GM12875 (cell line): Measurements from ENCODE around the gene SLC23A1.

Source experiments
- H3K4me3 ChIP-seq: one replicate; pipeline ENCODE4 v1.5.1; 2011; ENCODE audit warnings: low read depth, low read length, control low read depth
- TF ChIP-seq, protein P1 (sequence below): IDR thresholded peaks from 2 replicates; pipeline ENCODE4 v1.5.1; 2011; ENCODE audit warnings: low read depth, mild to moderate bottlenecking, control low read depth, inconsistent platforms, low read length, moderate library complexity, borderline replicate concordance; ENCODE audit not compliant: insufficient read depth

SLC23A1 gene

DNA sequence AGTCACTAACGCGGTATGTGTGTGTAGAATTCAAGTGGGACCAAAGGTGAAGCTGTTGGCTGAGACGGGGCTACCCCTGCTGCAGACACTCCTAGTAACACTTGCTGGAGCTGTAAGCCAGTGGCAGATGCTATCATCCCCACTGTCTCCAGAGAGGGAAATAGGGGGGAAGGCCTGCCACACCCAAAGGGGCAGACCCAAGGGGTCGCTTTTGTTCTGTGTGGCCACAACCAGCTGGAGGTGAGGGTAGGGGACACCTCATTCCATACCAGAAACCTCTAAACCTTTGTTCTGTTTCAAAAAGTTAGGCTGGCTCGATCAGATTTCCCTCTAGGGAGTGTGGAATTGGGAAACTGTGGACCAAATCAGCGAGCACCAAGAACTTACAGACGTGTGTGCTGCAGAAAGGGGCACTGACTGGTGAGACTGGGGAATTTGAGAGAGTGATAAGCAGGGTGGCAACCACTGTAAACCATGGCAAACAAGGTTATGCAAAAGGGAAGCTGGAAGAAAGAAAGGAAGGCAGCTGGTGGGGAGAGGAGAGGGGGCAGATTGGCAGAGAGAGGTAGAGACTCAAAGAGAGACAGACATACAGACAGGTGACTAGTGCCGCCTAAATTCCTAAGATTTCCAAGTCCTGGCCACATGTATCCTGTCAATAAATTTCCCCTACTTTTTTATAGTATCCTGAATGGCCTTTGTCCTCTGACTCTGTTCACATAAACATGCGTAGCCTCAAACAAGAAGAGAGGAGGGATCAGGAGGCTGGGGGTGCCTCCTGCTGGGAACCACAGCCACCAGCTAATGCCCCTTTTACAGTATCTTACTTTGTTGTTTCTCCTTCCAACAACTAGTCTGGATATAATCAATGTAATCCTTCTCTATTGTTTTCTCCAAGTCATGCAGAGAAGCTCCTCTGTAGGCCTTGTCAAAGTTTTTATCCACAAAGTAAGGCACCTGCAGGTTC lies 36.4 kb upstream of the SLC23A1 start:
- TF ChIP-seq, protein P1, sequence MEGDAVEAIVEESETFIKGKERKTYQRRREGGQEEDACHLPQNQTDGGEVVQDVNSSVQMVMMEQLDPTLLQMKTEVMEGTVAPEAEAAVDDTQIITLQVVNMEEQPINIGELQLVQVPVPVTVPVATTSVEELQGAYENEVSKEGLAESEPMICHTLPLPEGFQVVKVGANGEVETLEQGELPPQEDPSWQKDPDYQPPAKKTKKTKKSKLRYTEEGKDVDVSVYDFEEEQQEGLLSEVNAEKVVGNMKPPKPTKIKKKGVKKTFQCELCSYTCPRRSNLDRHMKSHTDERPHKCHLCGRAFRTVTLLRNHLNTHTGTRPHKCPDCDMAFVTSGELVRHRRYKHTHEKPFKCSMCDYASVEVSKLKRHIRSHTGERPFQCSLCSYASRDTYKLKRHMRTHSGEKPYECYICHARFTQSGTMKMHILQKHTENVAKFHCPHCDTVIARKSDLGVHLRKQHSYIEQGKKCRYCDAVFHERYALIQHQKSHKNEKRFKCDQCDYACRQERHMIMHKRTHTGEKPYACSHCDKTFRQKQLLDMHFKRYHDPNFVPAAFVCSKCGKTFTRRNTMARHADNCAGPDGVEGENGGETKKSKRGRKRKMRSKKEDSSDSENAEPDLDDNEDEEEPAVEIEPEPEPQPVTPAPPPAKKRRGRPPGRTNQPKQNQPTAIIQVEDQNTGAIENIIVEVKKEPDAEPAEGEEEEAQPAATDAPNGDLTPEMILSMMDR: no peak
- H3K4me3 ChIP-seq: no peak overlapping the region

DNA sequence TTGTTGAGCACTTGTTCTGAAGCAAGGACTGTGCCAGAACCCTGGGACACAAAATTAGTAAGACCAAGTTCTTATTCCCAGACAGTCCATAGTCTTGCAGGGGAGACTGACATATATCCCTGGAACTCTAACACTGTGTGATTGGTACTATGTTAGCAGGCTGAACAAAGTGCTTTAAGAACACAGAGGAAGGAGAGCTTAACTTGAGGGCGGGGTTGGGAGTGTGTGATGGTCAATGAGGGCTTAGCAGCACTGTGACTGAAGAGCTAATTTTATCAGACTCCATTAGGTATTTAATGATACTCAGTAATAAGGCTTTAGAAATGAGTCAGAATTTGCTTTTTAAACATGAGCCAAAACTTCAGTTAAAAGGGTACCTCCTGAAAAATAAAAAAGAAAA lies 35.7 kb upstream of the SLC23A1 start:
- no peak overlapping the region for H3K4me3 ChIP-seq
- TF ChIP-seq, protein P1: no peak

DNA sequence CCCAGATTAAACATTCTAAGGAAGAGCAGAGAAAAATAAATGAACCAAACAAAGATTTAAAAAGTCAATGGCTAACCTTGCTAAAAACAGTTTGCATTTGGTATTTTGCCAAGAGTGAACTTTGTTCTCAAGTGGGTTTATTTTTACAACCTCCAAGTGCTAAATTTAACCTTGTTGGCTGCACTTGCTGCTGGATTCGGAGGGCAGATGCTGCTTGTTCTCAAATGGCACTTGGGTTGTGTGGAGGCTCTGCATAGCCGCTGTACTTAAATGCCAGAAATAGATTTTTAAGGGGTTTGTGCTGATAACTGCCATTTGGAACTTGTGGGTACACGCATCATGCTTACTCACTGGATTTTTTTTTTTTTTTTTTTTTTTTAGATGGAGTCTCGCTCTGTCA lies 34.1 kb upstream of the SLC23A1 start:
- no peak overlapping the region for H3K4me3 ChIP-seq
- TF ChIP-seq, protein P1: no peak

DNA sequence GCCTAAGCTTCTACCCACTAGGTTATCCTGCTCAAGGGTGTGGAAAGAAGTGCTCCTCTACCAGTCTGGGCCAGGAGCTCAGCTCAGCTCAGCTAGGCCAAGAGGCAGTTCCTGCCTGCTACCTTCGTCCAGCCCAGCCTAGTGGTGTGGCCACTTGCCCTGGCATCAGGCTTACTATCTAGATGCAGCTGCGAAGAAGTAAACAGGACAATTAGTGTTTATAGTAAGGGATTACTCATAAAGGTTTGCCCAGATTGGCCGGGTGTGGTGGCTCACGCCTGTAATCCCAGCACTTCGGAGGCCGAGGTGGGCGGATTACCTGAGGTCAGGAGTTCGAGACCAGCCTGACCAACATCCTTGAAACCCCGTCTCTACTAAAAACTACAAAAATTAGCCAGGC lies 33.6 kb upstream of the SLC23A1 start:
- H3K4me3 ChIP-seq: no peak overlapping the region
- TF ChIP-seq, protein P1: no peak

DNA sequence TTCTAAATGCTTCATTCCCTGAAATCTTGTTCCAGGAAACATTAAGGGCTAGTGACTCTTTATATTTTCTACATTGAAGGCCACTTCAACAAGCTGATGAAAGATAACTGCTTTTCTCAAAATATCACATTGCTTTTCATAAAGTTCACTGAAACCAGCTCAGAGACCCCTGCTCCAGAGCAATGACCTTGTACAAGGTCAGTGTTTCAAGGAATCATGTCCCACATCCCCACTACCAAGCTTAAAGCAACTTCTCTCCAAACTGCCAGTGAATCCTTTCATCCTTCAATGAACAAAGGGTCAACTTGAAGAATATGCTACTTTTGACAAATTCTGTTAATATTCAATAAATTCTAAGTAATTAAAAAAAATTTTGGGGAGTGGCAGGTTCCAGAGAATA lies 32.8 kb upstream of the SLC23A1 start:
- TF ChIP-seq, protein P1: no peak

GRCh38 chr5:139415221-139415861 lies 32.2 kb upstream of the SLC23A1 start:
- TF ChIP-seq, protein P1: no peak
- no peak overlapping the region for H3K4me3 ChIP-seq

More for the DNA sequence above, 32.8 kb upstream of the SLC23A1 start:
- H3K4me3 ChIP-seq: no peak overlapping the region
